ENCODE measurements around the gene CDCA7. TPM values are rescaled to one million over a fixed set of nuclear protein-coding genes. Genes with fewer than 3 reads are reported as not detected.

The CDCA7 gene
- total RNA-seq, 1 donor from 2014 or later: 116 TPM

DNA sequence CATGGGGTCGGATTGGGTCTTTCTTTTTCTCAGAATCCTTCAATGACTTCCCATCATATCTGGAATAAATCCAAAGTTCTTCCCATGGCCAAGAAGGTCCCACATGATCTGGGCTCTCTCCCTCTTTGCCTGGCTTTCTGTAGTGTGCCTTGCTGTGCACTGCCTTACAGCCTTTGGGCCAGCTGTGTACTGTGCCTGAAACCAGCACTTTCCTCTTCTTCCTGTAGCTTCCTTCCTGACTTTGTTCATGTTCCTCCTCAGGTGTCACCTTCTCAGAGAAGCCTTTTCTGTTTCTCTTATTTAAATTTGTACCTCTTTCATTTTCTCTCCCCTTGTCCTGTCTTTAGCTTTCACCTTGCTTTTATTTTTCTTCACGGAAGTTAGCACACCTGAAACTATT is 4.3 kb upstream of the CDCA7 start:
- peaks cover 9% of the 10 kb centered on the region for H3K9me3 Mint-ChIP-seq
- no peak overlapping the region for H3K27ac Mint-ChIP-seq
- H3K4me3 Mint-ChIP-seq: no peak overlapping the region
- DNase-seq: no peak
- peaks cover 13% of the 10 kb centered on the region for H3K27me3 Mint-ChIP-seq
- peaks cover 17% of the 10 kb centered on the region for H3K4me1 Mint-ChIP-seq
- intact Hi-C loops (cut with micrococcal nuclease): loop anchor here (10.0 kb wide), 5 partner anchors 66 to 894 kb away; partner anchors contain the start of genes OLA1 and PDK1
- H3K36me3 Mint-ChIP-seq (ENCODE audit: low read depth): no peaks in the 10 kb centered on the region

- Mint-ChIP-seq H3K4me3 (no peak overlapping the region), H3K27ac (no peak overlapping the region)
Observed at GRCh38 chr2:173351879-173352278, 2.8 kb upstream of the CDCA7 start.

GRCh38 chr2:173353556-173353955 is 1.1 kb upstream of the CDCA7 start:
- no peak for DNase-seq
- intact Hi-C loops (cut with micrococcal nuclease): loop anchor here (10.0 kb wide), 5 partner anchors 69 to 891 kb away; partner anchors contain the start of genes OLA1 and PDK1

More at GRCh38 chr2:173351879-173352278, 2.8 kb upstream of the CDCA7 start:
- Mint-ChIP-seq H3K4me1 (peaks cover 26% of the 10 kb centered on the region), H3K27me3 (peaks cover 13% of the 10 kb centered on the region), H3K9me3 (peaks cover 3% of the 10 kb centered on the region), H3K36me3 (ENCODE audit: low read depth) (peaks cover 13% of the 10 kb centered on the region)
- intact Hi-C loops (cut with micrococcal nuclease): loop anchor here (10.0 kb wide), 5 partner anchors 67 to 893 kb away; partner anchors contain the start of genes OLA1 and PDK1
- DNase-seq: no peak

DNA sequence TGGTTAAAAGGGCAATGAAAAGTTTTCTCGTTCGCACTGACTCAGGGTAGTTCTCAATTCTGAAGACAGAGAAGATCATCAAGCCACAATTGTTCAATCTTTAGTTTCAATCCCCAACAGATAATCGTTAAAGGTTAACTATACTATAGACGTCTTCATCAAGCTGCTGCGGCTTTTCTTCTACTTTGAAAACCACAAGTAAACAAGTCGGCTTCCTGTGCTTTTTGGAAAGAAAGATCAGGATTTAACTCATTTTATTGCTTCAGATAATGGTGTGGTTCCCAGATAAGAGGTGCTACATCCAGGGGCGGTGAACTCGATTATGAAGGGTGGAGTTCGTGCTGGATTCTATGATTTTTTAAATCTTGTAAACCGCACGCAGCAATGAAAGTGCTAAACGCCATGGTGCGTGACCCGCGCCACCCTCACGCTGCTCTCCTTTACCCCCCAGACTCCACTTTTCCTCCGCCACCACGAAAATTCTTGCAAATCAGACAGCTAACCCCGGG is 545 bp upstream of the CDCA7 start:
- peaks cover 13% of the 10 kb centered on the region for H3K27me3 Mint-ChIP-seq
- H3K9me3 Mint-ChIP-seq: no peaks in the 10 kb centered on the region
- H3K4me3 Mint-ChIP-seq: peak overlapping the region; percentile 92
- H3K36me3 Mint-ChIP-seq (ENCODE audit: low read depth): peaks cover 22% of the 10 kb centered on the region
- H3K4me1 Mint-ChIP-seq: peaks cover 37% of the 10 kb centered on the region
- no peak for DNase-seq
- H3K27ac Mint-ChIP-seq: peak overlapping the region; percentile 92
- intact Hi-C loops (cut with micrococcal nuclease): loop anchor here (1.0 to 10.0 kb wide), 7 partner anchors 69 to 891 kb away; partner anchors contain the start of genes MAP3K20, OLA1 and PDK1

More at GRCh38 chr2:173353556-173353955, 1.1 kb upstream of the CDCA7 start:
- H3K4me1 Mint-ChIP-seq: peaks cover 33% of the 10 kb centered on the region
- H3K27me3 Mint-ChIP-seq: peaks cover 13% of the 10 kb centered on the region
- no peaks in the 10 kb centered on the region for H3K9me3 Mint-ChIP-seq
- peak overlapping the region; percentile 92 for H3K4me3 Mint-ChIP-seq
- H3K36me3 Mint-ChIP-seq (ENCODE audit: low read depth): peaks cover 17% of the 10 kb centered on the region
- peak overlapping the region; percentile 92 for H3K27ac Mint-ChIP-seq

DNA sequence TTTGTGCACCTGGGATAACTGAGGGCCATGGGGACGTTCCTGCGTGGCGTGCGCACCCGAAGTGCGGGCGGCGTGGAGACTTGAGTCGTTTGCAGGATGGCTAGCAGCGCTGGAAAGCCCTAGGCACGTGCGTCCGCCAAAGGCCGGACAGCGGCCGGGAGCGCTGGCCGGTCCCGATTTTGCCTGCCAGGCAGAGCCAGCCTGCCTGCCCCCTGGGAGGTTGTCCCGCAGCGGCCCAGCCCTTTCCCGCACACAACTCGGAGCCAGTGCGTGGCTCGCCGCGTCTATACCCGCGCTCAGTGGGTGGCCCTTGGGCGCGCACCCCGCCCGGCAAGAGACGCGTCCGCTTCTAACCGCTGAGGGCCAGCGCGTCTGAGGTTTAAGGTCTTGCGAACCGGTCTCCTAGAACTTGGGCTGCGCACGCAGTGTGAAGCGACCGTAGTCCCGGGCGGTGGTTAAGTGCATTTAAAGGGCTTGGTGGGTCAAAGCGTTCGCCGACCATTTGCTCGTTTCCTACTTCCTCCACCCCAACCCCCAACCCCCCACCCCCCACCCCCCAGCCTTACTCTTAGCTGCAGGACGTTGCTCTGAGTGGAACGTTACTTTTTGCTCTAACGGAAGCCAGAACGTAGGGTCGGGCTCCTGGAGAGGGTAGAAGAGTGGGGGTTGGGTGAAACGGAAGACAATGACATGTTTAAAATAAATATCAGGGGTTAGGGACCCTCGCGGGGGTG is 627 bp downstream of the CDCA7 start:
- H3K4me1 Mint-ChIP-seq: peaks cover 42% of the 10 kb centered on the region
- H3K36me3 Mint-ChIP-seq (ENCODE audit: low read depth): peaks cover 32% of the 10 kb centered on the region
- H3K9me3 Mint-ChIP-seq: no peaks in the 10 kb centered on the region

DNA sequence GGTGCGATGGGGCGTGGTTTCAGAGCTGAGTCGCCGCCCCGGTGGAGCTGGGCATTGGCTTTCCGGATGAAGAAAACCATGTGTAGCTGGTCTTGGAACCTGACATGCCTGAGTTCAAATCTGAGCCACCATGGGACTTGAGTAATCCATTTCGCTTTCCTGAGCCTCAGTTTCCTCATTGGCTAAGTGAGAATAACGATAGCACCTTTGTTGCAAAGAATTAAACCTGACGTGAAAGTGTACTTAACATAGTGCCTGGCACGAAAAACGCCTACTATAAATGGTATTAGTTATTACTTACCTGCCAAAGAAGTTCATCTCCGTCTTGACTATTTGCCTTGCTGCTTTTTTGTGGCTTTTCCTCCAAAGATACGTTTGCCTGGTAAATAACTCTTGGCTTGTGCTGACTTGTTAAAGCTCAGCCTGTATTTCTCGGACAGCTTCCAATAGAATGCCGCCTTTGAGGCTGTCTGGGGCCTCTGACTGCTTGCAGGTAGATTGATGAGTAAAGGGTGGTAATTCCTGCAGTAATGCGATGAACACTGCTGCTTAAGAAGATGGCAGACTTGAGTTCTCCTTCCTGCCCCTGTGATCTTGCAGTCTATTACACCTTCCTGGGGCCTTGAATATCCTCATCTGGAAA is 1.3 kb downstream of the CDCA7 start:
- Mint-ChIP-seq H3K36me3 (ENCODE audit: low read depth) (peaks cover 36% of the 10 kb centered on the region), H3K9me3 (no peaks in the 10 kb centered on the region), H3K27ac (peak overlapping the region; percentile 92), H3K27me3 (peaks cover 3% of the 10 kb centered on the region), H3K4me3 (peak overlapping the region; percentile 92), H3K4me1 (peaks cover 43% of the 10 kb centered on the region)
- intact Hi-C loops (cut with micrococcal nuclease): loop anchor here (1.0 to 10.0 kb wide), 8 partner anchors 14 to 889 kb away; partner anchors contain the start of genes MAP3K20, OLA1 and PDK1
- peak; percentile 57 for DNase-seq

More for the DNA sequence above, 627 bp downstream of the CDCA7 start:
- Mint-ChIP-seq H3K4me3 (peak overlapping the region; percentile 92), H3K27me3 (peaks cover 7% of the 10 kb centered on the region), H3K27ac (peak overlapping the region; percentile 92)
- intact Hi-C loops (cut with micrococcal nuclease): loop anchor here (1.0 to 10.0 kb wide), 8 partner anchors 15 to 890 kb away; partner anchors contain the start of genes MAP3K20, OLA1 and PDK1
- DNase-seq: peak; percentile 85

DNA sequence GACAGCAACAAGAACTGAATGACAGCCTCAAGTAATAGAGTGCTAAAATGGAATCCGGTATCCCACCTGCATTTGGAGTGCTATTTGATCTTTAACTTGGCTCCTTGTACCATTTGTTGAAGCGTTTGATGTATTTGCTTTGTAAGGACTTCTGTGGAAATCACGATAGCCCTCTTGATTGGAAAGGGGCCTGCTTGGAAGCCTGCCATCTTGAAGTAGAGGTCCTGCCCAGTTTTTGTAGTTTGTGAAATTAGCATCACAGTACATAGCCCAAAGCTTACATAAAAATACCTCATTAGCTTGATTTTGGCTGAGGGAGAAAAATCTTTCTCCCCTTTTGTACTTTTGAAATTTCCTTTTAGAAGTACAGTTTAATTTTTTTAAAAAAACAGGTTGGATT is 2.7 kb downstream of the CDCA7 start:
- H3K4me1 Mint-ChIP-seq: peaks cover 47% of the 10 kb centered on the region
- peaks cover 42% of the 10 kb centered on the region for H3K36me3 Mint-ChIP-seq (ENCODE audit: low read depth)
- no peak for DNase-seq
- peak overlapping the region; percentile 43 for H3K4me3 Mint-ChIP-seq
- H3K27ac Mint-ChIP-seq: no peak overlapping the region
- H3K9me3 Mint-ChIP-seq: no peaks in the 10 kb centered on the region
- intact Hi-C loops (cut with micrococcal nuclease): loop anchor here (5.0 to 10.0 kb wide), 6 partner anchors 73 to 887 kb away; partner anchors contain the start of genes OLA1 and PDK1
- H3K27me3 Mint-ChIP-seq: no peaks in the 10 kb centered on the region

- Mint-ChIP-seq H3K36me3 (ENCODE audit: low read depth) (peaks cover 54% of the 10 kb centered on the region), H3K4me3 (peak overlapping the region; percentile 29)
- intact Hi-C loops (cut with micrococcal nuclease): loop anchor here (5.0 to 10.0 kb wide), 6 partner anchors 74 to 886 kb away; partner anchors contain the start of genes OLA1 and PDK1
Observed at GRCh38 chr2:173358616-173359015, 3.9 kb downstream of the CDCA7 start.

GRCh38 chr2:173359231-173359630 is 4.6 kb downstream of the CDCA7 start:
- intact Hi-C loops (cut with micrococcal nuclease): loop anchor here (5.0 to 10.0 kb wide), 6 partner anchors 74 to 886 kb away; partner anchors contain the start of genes OLA1 and PDK1
- peaks cover 41% of the 10 kb centered on the region for H3K4me1 Mint-ChIP-seq
- no peak for DNase-seq
- no peak overlapping the region for H3K4me3 Mint-ChIP-seq
- H3K36me3 Mint-ChIP-seq (ENCODE audit: low read depth): peaks cover 60% of the 10 kb centered on the region
- H3K9me3 Mint-ChIP-seq: no peaks in the 10 kb centered on the region
- peak overlapping the region; percentile 9 for H3K27ac Mint-ChIP-seq
- H3K27me3 Mint-ChIP-seq: no peaks in the 10 kb centered on the region

More at GRCh38 chr2:173358616-173359015, 3.9 kb downstream of the CDCA7 start:
- DNase-seq: no peak
- no peaks in the 10 kb centered on the region for H3K9me3 Mint-ChIP-seq
- H3K27ac Mint-ChIP-seq: peak overlapping the region; percentile 23
- H3K4me1 Mint-ChIP-seq: peaks cover 43% of the 10 kb centered on the region
- H3K27me3 Mint-ChIP-seq: no peaks in the 10 kb centered on the region

DNA sequence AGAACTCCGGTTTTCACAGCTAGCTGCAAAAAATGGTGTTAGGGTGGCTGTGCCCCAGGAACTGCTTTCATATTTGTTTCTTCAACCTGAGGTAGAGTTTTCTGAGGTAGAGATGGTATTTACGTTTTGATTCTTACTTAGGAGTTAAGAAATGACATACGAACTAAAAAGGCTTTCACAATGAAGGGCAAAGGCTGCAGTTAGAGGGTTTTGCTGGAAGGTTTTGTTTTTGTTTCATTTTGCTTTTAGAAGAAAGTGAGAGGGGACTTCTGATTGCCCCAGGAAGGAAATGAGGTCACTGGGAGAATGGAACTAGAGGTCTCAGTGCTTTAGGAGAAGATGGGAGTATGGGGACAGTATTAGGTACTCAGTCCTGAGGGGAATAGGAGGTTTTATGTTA is 15.5 kb downstream of the CDCA7 start:
- Mint-ChIP-seq H3K36me3 (ENCODE audit: low read depth) (peaks cover 60% of the 10 kb centered on the region), H3K27ac (peak overlapping the region; percentile 83), H3K9me3 (no peaks in the 10 kb centered on the region), H3K4me1 (peaks cover 28% of the 10 kb centered on the region), H3K27me3 (no peaks in the 10 kb centered on the region), H3K4me3 (peak overlapping the region; percentile 46)
- DNase-seq: peak; percentile 74
- intact Hi-C loops (cut with micrococcal nuclease): loop anchor here (1.0 kb wide), 1 partner anchor 15 kb away; no protein-coding TSS in a partner anchor

DNA sequence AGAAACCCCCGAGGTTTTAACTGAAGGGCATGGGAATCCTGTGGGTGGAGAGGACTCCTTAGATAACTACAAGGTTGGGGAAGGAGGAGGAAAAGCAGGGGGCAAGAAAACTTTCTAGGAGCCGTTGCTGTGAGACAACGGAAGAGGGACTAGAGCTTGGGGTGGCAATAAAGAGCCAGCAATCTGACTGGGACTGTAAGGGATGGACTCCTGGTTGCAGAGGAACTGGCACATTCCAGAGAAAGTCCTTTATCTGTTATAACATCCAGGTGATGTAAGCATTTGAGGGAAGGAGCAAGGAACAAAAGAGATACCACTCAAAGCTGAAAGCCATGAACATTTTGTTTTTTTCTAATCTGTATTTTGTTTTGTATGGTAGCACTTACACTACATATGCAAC is 16.4 kb downstream of the CDCA7 start:
- intact Hi-C loops (cut with micrococcal nuclease): no loop called here
- Mint-ChIP-seq H3K4me3 (no peak overlapping the region), H3K36me3 (ENCODE audit: low read depth) (peaks cover 56% of the 10 kb centered on the region), H3K9me3 (no peaks in the 10 kb centered on the region), H3K27ac (peak overlapping the region; percentile 83), H3K4me1 (peaks cover 28% of the 10 kb centered on the region), H3K27me3 (no peaks in the 10 kb centered on the region)
- DNase-seq: no peak

GRCh38 chr2:173373290-173373689 is 18.6 kb downstream of the CDCA7 start:
- H3K27me3 Mint-ChIP-seq: no peaks in the 10 kb centered on the region
- H3K36me3 Mint-ChIP-seq (ENCODE audit: low read depth): peaks cover 41% of the 10 kb centered on the region
- DNase-seq: no peak
- no peak overlapping the region for H3K4me3 Mint-ChIP-seq
- H3K27ac Mint-ChIP-seq: no peak overlapping the region
- intact Hi-C loops (cut with micrococcal nuclease): no loop called here
- H3K4me1 Mint-ChIP-seq: peaks cover 22% of the 10 kb centered on the region
- no peaks in the 10 kb centered on the region for H3K9me3 Mint-ChIP-seq

DNA sequence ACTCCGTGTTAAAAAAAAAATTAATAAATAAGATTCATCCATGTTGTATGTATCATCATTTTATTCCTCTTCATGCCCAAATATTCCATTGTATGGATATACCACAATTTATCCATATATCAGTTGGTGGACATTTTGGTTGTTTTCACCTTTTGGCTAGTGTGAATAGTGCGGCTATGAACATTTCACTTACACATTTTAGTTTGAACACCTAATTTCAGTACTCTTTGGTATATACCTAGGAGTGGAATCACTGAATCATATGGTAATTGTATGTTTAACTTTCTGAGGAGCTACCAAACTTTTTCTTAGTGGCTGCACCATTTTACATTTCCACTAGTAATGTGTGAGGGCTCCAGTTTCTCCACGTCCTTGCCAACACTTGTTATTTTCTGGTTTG is 20.0 kb downstream of the CDCA7 start:
- Mint-ChIP-seq H3K4me1 (peaks cover 13% of the 10 kb centered on the region), H3K4me3 (no peak overlapping the region), H3K36me3 (ENCODE audit: low read depth) (peaks cover 31% of the 10 kb centered on the region), H3K9me3 (no peaks in the 10 kb centered on the region), H3K27me3 (no peaks in the 10 kb centered on the region), H3K27ac (no peak overlapping the region)
- intact Hi-C loops (cut with micrococcal nuclease): no loop called here
- DNase-seq: no peak
